HepG2 (cell line): ENCODE results near the gene GBX1. TPM values are rescaled to one million over a fixed set of nuclear protein-coding genes. Genes with fewer than 3 reads are reported as not detected.

Experiments
- AGO2 ChIP-seq: fragments of 200-400 bp; formaldehyde crosslinking; optimal IDR thresholded peaks from 2 replicates; pipeline ENCODE3; 2017; ENCODE audit warnings: mild to moderate bottlenecking, low read depth, low read length, moderate library complexity
- AKAP8 ChIP-seq: sonication (generic); formaldehyde crosslinking; IDR thresholded peaks from 2 replicates; pipeline ENCODE4 v1.5.1; 2020; ENCODE audit warnings: mild to moderate bottlenecking, missing genetic modification reagents
- CCDC6 ChIP-seq: sonication (generic); formaldehyde crosslinking; IDR thresholded peaks from 2 replicates; pipeline ENCODE4 v1.8.1; 2022; ENCODE audit warnings: mild to moderate bottlenecking, missing genetic modification reagents, moderate library complexity
- GPN1 ChIP-seq: sonication (generic); formaldehyde crosslinking; IDR thresholded peaks from 2 replicates; pipeline ENCODE4 v1.5.1; 2020; ENCODE audit warnings: missing genetic modification reagents, borderline replicate concordance
- HOXA9 ChIP-seq: sonication (generic); formaldehyde crosslinking; IDR thresholded peaks from 2 replicates; pipeline ENCODE4 v1.8.1; 2022; ENCODE audit warnings: missing genetic modification reagents, mild to moderate bottlenecking, moderate library complexity, borderline replicate concordance
- TAF1 ChIP-seq: sonication (generic); formaldehyde crosslinking; IDR thresholded peaks from 2 replicates; pipeline ENCODE4 v1.4.0; 2020; ENCODE audit warnings: missing genetic modification reagents
- ZNF225 ChIP-seq: sonication (generic); formaldehyde crosslinking; IDR thresholded peaks from 2 replicates; pipeline ENCODE4 v1.4.0; 2020; ENCODE audit warnings: mild to moderate bottlenecking, missing genetic modification reagents
- ZNF260 ChIP-seq: sonication (generic); formaldehyde crosslinking; IDR thresholded peaks from 2 replicates; pipeline ENCODE4 v1.4.0; 2020; ENCODE audit warnings: missing genetic modification reagents, low read depth, mild to moderate bottlenecking, borderline replicate concordance
- ZNF3 ChIP-seq: IDR thresholded peaks from 2 replicates; pipeline ENCODE4 v1.7.0; 2017; ENCODE audit warnings: inconsistent platforms
- ZNF577 ChIP-seq: sonication (generic); formaldehyde crosslinking; IDR thresholded peaks from 2 replicates; pipeline ENCODE4 v1.4.0; 2020; ENCODE audit warnings: mild to moderate bottlenecking, low read depth, missing genetic modification reagents, borderline replicate concordance
- ZNF776 ChIP-seq: sonication (generic); formaldehyde crosslinking; IDR thresholded peaks from 2 replicates; pipeline ENCODE4 v1.4.0; 2020; ENCODE audit warnings: mild to moderate bottlenecking, missing genetic modification reagents
- polyA plus RNA-seq, 8 experiments: library from polyadenylated mRNA; depleted of rRNA in 3 of 8; stranded (reverse) in 7 of 8; unstranded in 1 of 8; fragments of >200 nt; fragmentation: Illumina TruSeq in 4 of 8; extraction: Trizol in 4 of 8; gene quantifications; 2 replicates each; pipeline versions ENCODE4 v1.2.1 to v1.2.3, GENCODE V29; 2011 to 2016; ENCODE audit warnings: low read depth in 4 of 8, missing spikeins in 1 of 8, mixed read lengths in 1 of 8; ENCODE audit not compliant: insufficient read depth in 1 of 8
- total RNA-seq, 5 experiments: library from RNA; depleted of rRNA; stranded (reverse); fragments of >200 nt; fragmentation: Illumina TruSeq; extraction: Trizol; gene quantifications; 2 replicates each; pipeline ENCODE4 v1.2.3, GENCODE V29; 2016; ENCODE audit warnings: low read depth in 1 of 5
- TF ChIP-seq, protein P1 (sequence below), 2 experiments: IDR thresholded peaks; 2 replicates each; pipeline ENCODE4 v1.6.1; 2011 to 2012; ENCODE audit warnings: low read length in 2 of 2, borderline replicate concordance in 1 of 2, low read depth in 1 of 2, mild to moderate bottlenecking in 1 of 2, moderate library complexity in 1 of 2
- TF ChIP-seq, protein P2 (sequence below): sonication (generic); formaldehyde crosslinking; IDR thresholded peaks from 2 replicates; pipeline ENCODE4 v1.5.1; 2020; ENCODE audit warnings: missing genetic modification reagents, mild to moderate bottlenecking, borderline replicate concordance
- TF ChIP-seq, protein P3 (sequence below): IDR thresholded peaks from 2 replicates; pipeline ENCODE4 v1.6.1; 2012; ENCODE audit warnings: low read depth, low read length, improper control_type of control experiment
- TF ChIP-seq, protein P4 (sequence below): sonication (generic); formaldehyde crosslinking; IDR thresholded peaks from 2 replicates; pipeline ENCODE4 v1.4.0; 2020; ENCODE audit warnings: missing genetic modification reagents, mild to moderate bottlenecking, borderline replicate concordance

The GBX1 gene
- total and polyA plus RNA-seq, 2 of the 13 experiments (the other 11 are each of a cell fraction or from before 2014, with no cell fraction given): not detected

DNA sequence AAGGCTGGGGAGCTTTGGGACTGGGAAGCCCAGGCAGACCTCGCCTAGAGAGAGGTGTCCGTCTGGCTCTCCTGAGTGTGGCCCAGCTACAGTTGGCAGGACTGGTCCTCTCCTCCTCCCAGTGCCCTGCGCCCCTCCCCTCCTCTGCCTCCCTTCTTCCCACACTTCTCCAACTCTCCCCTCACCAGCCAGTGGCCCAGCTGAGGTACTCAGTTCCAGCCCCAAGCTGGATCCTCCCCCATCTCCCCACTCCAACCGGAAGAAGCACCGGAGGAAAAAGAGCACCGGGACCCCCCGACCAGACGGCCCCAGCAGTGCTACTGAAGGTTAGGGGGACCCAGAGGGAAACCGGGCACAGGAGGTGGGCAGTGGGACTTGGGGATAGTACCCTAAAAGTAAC is 27.7 kb downstream of the GBX1 start (continued):
- TF ChIP-seq, protein P1, sequence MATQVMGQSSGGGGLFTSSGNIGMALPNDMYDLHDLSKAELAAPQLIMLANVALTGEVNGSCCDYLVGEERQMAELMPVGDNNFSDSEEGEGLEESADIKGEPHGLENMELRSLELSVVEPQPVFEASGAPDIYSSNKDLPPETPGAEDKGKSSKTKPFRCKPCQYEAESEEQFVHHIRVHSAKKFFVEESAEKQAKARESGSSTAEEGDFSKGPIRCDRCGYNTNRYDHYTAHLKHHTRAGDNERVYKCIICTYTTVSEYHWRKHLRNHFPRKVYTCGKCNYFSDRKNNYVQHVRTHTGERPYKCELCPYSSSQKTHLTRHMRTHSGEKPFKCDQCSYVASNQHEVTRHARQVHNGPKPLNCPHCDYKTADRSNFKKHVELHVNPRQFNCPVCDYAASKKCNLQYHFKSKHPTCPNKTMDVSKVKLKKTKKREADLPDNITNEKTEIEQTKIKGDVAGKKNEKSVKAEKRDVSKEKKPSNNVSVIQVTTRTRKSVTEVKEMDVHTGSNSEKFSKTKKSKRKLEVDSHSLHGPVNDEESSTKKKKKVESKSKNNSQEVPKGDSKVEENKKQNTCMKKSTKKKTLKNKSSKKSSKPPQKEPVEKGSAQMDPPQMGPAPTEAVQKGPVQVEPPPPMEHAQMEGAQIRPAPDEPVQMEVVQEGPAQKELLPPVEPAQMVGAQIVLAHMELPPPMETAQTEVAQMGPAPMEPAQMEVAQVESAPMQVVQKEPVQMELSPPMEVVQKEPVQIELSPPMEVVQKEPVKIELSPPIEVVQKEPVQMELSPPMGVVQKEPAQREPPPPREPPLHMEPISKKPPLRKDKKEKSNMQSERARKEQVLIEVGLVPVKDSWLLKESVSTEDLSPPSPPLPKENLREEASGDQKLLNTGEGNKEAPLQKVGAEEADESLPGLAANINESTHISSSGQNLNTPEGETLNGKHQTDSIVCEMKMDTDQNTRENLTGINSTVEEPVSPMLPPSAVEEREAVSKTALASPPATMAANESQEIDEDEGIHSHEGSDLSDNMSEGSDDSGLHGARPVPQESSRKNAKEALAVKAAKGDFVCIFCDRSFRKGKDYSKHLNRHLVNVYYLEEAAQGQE (IDR thresholded peaks at IDR 0.05; ENCODE audit: borderline replicate concordance in 1 of 2, low read depth in 1 of 2, low read length in 2 of 2): no peak
- TF ChIP-seq ZNF260 (CRISPR knock-in tag) (no peak), ZNF577 (CRISPR knock-in tag) (no peak), ZNF776 (CRISPR knock-in tag) (no peak), TAF1 (CRISPR knock-in tag) (no peak), AGO2 (no peak), CCDC6 (no peak), GPN1 (CRISPR knock-in tag) (no peak), ZNF225 (CRISPR knock-in tag) (no peak), ZNF3 (CRISPR knock-in tag) (no peak), AKAP8 (no peak), HOXA9 (no peak)
- TF ChIP-seq, protein P2, sequence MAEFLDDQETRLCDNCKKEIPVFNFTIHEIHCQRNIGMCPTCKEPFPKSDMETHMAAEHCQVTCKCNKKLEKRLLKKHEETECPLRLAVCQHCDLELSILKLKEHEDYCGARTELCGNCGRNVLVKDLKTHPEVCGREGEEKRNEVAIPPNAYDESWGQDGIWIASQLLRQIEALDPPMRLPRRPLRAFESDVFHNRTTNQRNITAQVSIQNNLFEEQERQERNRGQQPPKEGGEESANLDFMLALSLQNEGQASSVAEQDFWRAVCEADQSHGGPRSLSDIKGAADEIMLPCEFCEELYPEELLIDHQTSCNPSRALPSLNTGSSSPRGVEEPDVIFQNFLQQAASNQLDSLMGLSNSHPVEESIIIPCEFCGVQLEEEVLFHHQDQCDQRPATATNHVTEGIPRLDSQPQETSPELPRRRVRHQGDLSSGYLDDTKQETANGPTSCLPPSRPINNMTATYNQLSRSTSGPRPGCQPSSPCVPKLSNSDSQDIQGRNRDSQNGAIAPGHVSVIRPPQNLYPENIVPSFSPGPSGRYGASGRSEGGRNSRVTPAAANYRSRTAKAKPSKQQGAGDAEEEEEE: no peak
- TF ChIP-seq, protein P3, sequence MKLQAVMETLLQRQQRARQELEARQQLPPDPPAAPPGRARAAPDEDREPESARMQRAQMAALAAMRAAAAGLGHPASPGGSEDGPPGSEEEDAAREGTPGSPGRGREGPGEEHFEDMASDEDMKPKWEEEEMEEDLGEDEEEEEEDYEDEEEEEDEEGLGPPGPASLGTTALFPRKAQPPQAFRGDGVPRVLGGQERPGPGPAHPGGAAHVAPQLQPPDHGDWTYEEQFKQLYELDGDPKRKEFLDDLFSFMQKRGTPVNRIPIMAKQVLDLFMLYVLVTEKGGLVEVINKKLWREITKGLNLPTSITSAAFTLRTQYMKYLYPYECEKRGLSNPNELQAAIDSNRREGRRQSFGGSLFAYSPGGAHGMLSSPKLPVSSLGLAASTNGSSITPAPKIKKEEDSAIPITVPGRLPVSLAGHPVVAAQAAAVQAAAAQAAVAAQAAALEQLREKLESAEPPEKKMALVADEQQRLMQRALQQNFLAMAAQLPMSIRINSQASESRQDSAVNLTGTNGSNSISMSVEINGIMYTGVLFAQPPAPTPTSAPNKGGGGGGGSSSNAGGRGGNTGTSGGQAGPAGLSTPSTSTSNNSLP: no peak
- TF ChIP-seq, protein P4, sequence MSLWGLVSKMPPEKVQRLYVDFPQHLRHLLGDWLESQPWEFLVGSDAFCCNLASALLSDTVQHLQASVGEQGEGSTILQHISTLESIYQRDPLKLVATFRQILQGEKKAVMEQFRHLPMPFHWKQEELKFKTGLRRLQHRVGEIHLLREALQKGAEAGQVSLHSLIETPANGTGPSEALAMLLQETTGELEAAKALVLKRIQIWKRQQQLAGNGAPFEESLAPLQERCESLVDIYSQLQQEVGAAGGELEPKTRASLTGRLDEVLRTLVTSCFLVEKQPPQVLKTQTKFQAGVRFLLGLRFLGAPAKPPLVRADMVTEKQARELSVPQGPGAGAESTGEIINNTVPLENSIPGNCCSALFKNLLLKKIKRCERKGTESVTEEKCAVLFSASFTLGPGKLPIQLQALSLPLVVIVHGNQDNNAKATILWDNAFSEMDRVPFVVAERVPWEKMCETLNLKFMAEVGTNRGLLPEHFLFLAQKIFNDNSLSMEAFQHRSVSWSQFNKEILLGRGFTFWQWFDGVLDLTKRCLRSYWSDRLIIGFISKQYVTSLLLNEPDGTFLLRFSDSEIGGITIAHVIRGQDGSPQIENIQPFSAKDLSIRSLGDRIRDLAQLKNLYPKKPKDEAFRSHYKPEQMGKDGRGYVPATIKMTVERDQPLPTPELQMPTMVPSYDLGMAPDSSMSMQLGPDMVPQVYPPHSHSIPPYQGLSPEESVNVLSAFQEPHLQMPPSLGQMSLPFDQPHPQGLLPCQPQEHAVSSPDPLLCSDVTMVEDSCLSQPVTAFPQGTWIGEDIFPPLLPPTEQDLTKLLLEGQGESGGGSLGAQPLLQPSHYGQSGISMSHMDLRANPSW: no peak
